ENCODE results near the gene GOLGA8B.

- peak; percentile 88 for TF ChIP-seq CTCF (IDR thresholded peaks at IDR 0.05; ENCODE audit: low read depth, low read length, missing input control)
- TF ChIP-seq EGR1 (IDR thresholded peaks at IDR 0.05; ENCODE audit: low read depth in 2 of 2) = no peak
- TF ChIP-seq MAX (IDR thresholded peaks at IDR 0.05) = no peak
- peak; percentile 97 for TF ChIP-seq TAF1 (conservative IDR thresholded peaks at IDR 0.05)
- TF ChIP-seq RAD21 (IDR thresholded peaks at IDR 0.05) = peak; percentile 94 to 95
- TF ChIP-seq NR2F2 (IDR thresholded peaks at IDR 0.05) = no peak
- no peak for TF ChIP-seq JUND (IDR thresholded peaks at IDR 0.05)
- peak; percentile 68 for TF ChIP-seq YY1 (IDR thresholded peaks at IDR 0.05)
- no peak for TF ChIP-seq FOXA1 (IDR thresholded peaks at IDR 0.05)
- no peak for TF ChIP-seq ATF3 (IDR thresholded peaks at IDR 0.05)
Measured at GRCh38 chr15:34588046-34588674, 4.7 kb upstream of the GOLGA8B start.

Data from liver (tissue), 3 donors.